NCI-H2107 treated with DMSO at 0.1 percent for 48 hours (cell line): Measurements from ENCODE around the gene UACA.
"Not testable (repeated sequence)": the region's sequence is repeated elsewhere in the genome, so short reads cannot be mapped to it uniquely, and the experiment has no call there.

ENCODE experiments used
- DNase-seq: peaks from one replicate; lab custom pipeline; 2025; ENCODE audit not compliant: unreplicated experiment; lab: John Stamatoyannopoulos, UW

Gene UACA

DNA sequence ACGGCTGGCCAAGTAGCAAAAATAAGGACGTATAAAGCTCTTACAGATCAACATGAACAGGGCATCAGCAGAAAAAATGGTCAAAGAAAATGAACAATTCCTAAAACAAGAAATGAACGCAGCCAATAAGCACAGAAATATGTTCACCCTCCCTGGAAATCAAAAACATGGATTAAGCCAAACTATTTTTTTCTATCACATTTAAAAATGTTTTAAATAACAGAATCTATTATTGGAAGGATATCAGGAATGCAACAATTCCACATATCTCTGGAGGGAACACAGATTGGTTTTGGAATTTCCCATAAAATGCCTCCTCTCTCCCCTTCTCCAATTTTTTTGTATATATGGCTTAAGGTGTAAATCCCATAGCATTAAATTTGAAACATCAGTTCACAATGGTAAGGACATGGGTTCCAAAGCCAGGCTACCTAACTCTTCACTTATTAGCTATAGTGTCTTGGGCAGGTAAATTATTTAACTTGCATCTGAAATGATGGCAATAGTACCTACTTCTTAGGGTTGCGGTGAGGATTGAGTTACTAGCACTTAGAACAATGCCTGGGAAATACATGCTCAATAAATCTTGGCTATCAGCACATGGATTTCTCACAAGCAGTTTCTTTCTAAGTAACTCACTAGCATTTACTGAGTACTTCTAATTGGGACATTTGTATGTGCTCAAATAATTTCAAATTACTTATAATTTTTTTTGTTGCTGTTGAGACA lies 10.1 kb downstream of the UACA start:
- no peak for DNase-seq

GRCh38 chr15:70752193-70752635 lies 11.1 kb downstream of the UACA start:
- no peak for DNase-seq

- DNase-seq, result no peak
Observed at GRCh38 chr15:70750203-70750869, 13.0 kb downstream of the UACA start.

DNA sequence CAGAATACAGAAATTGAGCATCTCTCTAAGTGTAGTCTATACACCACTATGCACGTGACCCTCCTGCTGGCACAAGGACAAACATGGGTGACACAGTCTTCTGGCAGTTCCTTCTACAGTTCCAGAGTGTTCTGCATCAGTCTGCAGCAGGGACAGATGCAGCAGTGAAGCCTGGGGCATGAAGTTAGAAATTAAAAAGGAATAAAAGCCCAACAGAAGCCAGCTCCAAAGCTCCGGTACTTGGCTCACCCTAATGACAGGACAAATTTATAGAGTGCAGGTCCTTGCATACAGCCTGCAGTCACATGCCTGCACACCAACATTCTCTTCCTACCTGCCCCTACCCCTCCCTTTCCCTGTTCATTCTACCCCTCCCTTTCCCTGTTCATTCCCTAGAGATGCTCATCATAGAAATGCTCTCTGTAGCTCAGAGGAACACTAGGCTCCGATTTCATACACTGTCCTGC lies 15.0 kb downstream of the UACA start:
- DNase-seq, result no peak

DNA sequence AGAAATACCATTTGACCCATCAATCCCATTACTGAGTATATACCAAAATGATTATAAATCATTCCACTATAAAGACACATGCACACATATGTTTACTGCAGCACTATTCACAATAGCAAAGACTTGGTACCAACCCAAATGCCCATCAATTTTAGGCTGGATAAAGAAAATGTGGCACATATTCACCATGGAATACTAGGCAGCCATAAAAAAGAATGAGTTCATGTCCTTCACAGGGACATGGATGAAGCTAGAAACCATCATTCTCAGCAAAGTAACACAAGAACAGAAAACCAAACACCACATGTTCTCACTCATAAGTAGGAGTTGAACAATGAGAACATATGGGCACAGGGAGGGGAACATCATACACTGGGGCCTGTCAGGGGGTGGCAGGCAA lies 16.8 kb downstream of the UACA start:
- DNase-seq, result not testable (repeated sequence)

- no peak for DNase-seq
Observed at GRCh38 chr15:70742928-70743327, 20.4 kb downstream of the UACA start.

- no peak for DNase-seq
Observed at GRCh38 chr15:70741677-70742293, 21.6 kb downstream of the UACA start.

DNA sequence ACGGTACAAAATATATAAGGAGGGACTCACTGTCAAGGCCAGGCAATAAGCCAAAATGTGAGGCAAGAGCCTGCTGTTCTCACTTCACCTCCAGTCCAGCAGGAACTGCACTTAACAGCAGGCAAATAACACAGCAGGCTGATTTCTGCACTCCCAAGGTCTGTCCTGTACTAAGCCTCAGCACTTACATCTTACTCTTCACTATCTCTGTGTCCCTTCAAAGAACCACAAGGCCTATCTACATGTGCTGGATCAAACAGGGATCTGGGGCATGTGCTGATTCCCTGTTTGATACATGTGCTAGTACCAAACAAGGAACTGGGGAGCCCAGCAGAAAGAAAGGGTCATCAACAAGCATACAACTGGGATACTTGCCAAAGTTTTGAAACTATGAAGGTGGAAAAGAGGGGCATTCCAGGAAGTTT lies 22.2 kb downstream of the UACA start:
- DNase-seq, result no peak

DNA sequence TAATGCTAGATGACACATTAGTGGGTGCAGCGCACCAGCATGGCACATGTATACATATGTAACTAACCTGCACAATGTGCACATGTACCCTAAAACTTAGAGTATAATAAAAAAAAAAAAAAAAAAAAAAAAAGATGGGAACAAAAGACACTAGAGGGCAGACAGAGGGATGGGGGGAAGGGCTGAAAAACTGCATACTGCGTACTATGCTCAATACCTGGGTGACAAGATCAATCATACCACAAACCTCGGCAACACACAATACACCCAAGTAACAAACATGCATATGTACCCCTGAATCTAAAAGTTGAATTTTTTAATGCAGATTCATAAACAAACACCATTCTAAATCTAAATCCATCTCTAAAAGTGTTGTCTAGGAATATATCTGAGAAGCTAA lies 28.3 kb downstream of the UACA start:
- DNase-seq, result not testable (repeated sequence)

DNA sequence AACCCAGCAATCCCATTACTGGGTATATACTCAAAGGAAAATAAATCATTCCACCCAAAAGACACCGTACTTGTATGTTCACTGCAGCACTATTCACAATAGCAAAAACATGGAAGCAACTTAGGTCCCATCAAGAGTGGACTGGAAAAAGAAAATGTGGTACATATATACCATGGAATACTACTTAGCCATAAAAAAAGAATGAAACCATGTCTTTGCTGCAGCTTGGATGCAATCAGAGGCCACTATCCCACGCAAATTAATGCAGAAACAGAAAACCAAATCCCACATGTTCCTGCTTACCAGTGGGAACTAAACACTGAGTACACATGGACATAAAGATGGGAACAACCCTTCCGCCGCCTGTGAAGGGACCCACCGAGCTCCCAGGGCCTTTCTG lies 34.2 kb downstream of the UACA start:
- DNase-seq, result no peak

DNA sequence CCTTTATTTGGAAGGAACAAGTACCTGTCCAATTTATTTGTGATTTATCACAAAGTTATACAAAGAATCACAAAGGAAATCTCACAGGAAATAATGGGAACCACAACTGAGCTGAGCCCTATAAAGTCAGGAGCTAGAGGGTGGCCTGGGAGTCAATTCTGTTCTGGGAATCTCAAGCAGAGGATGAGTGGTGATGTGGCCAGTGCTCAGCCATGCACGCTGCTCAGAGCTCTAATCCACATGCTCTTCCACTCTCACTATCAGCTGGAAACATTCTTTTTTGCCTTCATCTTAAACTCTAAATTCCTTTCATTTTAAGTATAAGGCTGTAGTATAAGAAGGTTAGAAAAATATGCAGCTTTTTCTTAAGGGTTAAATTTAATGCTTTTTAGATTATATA lies 36.6 kb downstream of the UACA start:
- no peak for DNase-seq

GRCh38 chr15:70723927-70724326 lies 39.4 kb downstream of the UACA start:
- DNase-seq, result no peak

DNA sequence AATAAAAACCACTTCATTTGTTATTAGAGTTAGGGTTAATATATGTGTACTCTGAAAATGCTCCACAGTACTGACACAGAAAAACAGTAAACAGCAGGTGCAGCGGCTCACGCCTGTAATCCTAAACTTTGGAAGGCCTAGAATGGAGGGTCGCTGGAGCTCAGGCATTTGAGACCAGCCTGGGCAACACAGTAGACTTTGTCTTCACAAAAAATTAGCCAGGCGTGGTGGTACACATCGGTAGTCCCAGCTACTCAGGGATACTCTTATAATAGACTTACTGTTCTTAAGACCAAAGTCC lies 40.3 kb downstream of the UACA start:
- DNase-seq, result no peak

DNA sequence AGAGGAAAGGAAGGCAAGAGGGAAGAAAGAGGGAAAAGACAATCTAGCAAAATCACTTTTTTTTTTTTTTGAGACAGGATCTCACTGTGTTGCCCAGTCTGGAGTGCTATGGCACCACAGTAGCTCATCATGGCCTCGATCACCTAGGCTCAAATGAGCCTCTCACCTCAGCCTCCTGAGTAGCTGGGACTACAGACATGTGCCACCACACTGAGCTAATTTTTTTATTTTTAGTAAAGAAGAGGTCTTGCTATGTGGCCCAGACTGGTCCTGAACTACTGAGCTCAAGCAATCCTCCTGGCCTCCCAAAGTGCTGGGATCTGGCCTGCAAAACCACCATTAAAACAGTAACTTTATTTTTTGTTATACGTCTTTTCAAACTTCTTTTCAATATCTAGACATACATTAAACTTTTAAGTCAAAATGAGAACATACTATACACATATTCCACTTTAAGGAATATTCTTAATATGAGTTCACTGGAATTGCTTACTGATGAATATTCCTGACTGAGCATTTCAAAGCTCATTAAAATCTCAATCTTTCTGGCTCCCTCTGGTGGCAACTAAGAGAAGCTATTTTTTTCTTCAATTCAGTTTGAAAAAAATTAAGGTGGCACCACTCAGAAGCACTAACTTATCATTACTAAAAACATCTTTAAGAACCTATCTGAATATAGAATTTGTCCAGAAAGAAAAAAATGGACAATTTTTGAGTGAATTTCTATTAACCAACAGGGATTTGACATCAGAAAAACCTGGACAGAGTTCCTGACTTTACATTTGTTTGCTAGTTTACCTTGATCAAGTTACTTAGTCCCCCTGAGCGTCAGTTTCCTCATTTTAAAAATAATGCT lies 40.9 kb downstream of the UACA start:
- peak; percentile 3 for DNase-seq

- no peak for DNase-seq
Observed at GRCh38 chr15:70720228-70721016, 42.9 kb downstream of the UACA start.

DNA sequence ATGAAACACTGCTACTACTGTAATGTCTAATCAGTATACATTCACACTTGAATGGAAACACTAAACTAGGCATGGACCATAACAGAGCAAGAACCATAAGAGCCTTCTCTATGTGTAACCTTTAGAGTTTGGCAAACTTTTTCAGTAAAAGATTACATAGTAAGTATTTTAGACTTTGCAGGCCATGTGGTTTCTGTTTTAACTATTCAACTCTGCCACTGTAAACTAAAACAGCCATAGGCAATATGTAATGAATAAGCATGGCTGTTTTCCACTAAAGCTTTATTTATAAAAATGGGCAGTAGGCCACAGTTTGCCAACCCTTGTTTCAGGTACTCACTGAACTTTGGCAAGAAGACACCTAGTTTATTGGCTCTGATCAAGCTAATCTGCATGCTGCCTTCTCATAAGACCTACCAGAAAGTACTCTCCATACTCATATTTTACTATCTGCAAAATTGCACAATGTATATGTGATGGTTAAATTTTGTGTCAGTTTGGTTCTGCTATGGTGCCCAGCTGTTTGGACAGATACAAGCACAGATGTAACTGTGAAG lies 46.0 kb downstream of the UACA start:
- no peak for DNase-seq

- DNase-seq, result no peak
Observed at GRCh38 chr15:70715840-70716485, 47.4 kb downstream of the UACA start.

- DNase-seq, result no peak
Observed at GRCh38 chr15:70714565-70714964, 48.8 kb downstream of the UACA start.

GRCh38 chr15:70714015-70714414 lies 49.3 kb downstream of the UACA start:
- DNase-seq, result no peak

DNA sequence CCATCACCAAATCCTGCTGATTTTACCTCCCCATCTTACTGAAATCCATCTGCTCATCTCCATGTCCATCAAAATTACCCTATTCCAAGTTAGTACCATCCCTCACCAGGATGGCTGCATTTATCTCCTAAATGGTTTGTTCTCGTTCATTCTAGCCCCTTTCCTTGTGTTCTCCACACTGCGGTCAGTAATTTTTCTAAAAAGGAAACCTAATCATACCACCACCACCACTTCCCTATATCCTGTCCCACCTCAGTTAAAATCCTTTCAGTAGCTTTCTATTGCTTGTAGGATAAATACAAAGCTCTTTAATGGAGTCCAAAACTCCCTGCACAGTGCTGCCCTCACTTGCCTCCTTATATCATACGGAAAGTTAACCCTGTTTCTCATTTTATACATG lies 51.1 kb downstream of the UACA start:
- DNase-seq, result no peak
